NCI-H146 treated with DMSO at 0.1 percent for 48 hours (cell line): ENCODE data around the gene CNN1.
"Not testable (repeated sequence)": the region's sequence is repeated elsewhere in the genome, so short reads cannot be mapped to it uniquely, and the experiment has no call there.

Experiments
- DNase-seq: peaks from one replicate; lab custom pipeline; 2025; ENCODE audit not compliant: unreplicated experiment; lab: John Stamatoyannopoulos, UW

CNN1 gene

DNA sequence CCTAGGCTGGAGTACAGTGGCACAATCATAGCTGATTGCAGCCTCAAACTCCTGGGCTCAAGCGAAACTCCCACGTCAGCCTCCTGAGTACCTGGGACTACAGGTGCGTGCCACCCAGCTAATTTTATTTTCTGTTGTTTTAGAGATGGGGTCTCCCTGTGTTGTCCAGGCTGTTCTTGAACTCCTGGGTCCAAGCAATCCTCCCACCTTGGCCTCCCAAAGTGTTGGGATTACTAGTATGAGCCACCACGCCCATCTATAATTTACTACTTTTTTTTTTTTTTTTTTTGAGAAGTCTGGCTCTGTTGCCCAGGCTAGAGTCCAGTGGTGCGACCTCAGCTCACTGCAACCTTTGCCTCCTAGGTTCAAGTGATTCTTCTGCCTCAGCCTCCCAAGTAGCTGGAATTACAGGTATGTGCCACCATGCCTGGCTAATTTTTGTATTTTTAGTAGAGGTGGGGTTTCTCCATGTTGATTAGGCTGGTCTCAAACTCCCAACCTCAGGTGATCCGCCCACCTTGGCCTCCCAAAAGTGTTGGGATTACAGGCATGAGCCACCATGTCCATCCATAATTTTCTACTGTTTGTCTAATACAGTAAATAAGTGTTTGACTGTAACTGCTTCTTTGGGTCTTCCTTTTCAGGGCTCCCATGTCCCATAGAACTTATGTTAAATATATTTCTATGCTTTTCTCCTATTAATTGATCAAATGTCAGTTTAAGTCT, 25.6 kb downstream of the CNN1 start:
- not testable (repeated sequence) for DNase-seq

DNA sequence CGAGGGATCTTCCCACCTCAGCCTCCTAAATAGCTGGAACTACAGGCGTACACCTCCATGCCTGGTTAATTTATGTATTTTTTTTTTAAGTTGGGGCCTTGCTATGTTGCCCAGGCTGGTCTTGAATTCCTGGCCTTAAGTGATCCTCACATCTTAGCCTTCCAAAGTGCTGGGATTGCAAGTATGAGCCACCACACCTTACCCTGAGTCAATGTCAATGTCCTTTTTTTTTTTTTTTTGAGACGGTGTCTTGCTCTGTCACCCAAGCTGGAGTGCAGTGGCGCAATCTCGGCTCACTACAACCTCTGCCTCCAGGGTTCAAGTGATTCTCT, 27.0 kb downstream of the CNN1 start:
- not testable (repeated sequence) for DNase-seq

DNA sequence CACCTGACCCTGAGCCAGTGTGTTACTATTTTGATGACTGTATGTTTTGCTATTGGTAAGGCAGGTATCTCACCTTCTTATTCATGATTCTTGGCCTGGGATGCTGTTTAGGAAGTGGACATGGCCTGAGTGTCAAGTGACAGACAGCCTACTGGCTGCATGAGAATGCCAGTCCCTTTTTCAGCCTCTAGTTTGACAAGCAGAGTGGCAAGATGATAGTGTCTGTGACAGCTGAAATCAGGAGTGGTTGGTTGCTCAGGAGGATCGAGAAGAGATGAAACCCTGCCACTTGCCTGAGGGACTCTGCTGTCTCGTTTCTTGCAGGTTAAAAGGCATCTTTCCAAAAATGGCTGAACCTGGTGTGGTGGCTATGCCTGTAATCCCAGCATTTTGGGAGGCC, 27.5 kb downstream of the CNN1 start:
- no peak for DNase-seq

DNA sequence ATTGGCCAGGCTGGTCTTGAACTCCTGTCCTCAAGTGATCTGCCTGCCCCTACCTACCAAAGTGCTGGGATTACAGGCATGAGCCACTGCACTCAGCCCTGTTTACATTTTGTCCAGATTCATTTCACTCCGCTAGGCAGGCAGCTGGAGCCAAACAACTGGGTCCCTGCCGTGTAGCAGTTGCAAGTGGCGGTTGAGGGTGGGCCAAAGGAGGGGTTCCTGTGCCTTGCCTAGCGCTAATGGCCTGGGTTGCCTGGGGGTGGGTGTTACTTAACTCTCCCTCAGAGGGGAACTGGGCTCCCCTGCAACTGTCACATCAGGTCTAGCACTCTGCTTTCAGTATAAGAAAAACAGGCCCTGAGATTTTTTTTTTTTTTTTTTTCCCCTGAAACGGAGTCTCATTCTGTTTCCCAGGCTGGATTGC, 31.4 kb downstream of the CNN1 start:
- DNase-seq: peak; percentile 10

DNA sequence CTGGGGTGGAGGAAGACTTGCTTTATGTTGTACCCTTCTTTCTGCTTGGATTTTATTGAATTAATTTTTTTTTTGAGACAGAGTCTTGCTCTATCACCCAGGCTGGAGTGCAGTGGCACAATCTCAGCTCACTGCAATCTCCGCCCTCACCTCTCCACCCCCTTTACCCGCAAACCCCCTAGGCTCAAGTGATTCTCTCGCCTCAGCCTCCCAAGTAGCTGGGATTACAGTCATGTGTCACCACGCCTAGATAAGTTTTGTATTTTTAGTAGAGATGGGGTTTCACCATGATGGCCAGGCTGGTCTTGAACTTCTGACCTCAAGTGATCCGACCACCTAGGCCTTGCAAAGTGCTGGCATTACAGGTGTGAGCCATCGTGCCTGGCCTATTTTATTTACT, 34.7 kb downstream of the CNN1 start:
- not testable (repeated sequence) for DNase-seq

DNA sequence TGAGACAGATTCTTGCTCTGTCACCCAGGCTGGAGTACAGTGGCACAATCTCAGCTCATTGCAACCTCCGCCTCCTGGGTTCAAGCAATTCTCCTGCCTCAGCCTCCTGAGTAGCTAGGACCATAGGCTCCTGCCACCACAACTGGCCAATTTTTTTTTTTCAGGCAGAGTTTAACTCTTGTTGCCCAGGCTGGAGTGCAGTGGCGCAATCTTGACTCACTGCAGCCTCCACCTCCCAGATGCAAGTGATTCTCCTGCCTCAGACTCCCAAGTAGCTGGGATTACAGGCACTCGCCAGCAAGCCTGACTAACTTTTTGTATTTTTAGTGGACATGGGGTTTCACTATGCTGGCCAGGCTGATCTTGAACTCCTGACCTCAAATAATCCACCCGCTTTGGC, 35.1 kb downstream of the CNN1 start:
- not testable (repeated sequence) for DNase-seq

DNA sequence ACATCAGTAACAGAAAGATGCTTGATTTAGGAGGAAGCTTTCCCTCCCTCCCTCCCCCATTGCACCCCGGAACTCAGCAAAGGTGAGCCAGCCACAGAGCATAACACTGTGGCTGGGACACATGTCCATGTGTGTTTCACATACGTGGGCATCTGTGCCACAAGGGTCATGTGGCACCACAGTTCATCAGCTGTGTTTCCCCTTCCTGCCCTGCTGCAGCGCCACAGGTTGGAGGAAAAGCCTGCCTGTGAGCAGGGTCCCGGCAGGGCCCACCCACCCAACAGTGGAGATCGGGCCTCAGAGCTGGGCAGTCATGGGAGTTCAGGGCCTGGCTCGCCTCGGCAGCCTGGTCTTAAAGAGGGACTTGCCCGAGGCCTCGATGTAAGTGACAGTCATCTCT, 36.0 kb downstream of the CNN1 start:
- no peak for DNase-seq

DNA sequence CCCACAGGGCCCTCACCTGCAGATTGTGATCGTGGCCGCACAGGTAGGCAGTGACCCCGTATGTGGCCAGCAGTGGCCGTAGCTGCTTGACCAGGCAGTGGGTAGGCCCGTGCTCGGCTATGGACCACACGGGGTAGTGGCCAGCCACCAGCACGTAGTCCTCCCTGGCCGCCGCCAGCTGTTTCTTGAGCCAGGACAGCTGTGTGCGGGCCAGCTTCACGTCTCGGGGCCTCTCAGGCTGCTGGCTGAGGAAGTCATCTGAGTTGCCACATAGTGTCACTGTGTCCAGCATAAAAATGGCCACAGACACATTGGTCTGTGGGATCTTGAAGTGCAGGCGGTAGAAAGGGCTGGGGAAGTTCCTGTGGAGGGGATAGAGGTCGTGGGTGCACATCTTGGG, 37.6 kb downstream of the CNN1 start:
- no peak for DNase-seq

DNA sequence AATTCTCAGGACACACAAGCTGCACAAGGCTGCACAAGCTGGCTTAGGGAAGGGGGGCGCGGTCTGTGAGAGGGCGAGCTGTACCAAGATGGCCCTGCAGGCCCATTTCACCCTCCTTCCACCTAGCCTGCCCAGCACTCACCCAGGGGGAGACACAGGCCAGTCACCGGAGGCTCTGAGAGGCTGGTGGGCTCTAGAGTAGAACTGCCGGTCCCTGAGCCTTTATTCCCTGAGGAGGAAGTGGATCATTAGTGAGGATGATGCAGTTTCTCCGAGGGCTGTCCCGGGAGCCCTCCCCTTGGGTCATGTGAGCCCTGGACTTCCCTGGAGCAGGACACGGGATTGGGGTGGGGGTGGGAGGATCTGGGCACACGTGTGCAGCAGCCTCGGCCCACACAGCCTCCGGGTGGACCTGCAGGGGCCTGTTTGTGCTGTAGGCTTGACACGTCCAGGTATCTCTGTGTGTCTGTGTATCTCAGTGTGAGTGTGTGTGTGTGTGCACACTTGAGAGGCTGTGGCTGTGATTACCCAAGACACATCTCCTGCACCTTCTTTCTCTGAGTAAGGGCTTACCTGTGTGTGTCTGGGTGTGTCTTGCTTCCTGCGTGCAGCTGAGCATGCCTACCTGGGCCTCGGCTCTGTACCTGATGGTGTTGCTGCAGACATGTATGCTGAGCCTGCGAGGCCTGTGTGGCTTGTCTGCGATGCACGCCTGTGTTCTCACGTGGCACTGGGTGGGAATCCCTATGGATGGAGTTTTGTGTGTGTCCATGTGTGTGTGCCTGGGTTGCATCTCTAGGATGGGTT, 39.0 kb downstream of the CNN1 start, which contains the start of gene ACP5:
Gene ACP5, minus strand, starts transcription at position 195 of the 807 bp plus-strand sequence. CDS start 328 bp downstream, outside the sequence.
- DNase-seq: no peak

DNA sequence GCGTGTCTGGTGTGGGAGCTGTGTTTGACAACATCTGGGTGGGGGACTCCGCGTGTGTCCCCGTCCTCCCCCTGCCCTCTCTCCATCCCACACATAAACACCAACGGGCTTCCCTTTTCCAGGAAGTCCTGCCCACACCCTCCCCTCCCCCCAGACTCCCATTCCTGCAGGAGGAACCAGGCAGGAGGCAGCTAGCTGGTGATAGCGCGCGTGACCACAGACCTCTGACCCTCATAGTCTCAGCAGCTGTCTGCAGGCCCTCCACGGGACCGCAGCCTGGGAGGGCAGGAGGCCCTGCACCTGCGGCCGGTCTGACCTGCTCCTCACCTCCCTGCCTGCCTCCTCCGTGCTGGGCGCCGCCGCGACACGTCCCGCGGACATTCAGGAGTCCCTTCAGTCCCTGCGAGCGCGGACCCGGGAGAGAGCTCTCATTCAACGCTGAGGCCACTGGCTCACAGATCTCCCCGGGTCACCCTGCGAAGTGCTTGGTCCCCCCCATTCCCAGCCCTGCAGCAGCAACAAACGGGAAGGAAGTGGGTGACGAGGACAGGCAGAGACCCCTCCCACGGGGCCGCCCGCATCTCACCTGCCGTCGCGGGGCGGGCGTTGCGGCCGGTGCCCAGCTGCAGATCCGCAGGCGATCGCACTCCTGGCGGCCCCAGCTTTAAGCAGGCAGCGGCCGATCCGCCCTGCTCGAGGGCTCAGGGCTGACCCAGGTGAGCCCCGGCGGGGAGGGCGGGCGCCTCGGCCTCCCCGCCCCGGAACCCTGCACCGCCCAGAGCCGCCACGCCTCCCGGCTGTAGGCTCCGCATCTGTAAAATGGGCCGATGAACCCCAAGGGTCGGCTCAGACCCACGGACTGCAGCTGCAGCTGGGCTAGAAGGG, 39.8 kb downstream of the CNN1 start:
- DNase-seq: peak; percentile 23

DNA sequence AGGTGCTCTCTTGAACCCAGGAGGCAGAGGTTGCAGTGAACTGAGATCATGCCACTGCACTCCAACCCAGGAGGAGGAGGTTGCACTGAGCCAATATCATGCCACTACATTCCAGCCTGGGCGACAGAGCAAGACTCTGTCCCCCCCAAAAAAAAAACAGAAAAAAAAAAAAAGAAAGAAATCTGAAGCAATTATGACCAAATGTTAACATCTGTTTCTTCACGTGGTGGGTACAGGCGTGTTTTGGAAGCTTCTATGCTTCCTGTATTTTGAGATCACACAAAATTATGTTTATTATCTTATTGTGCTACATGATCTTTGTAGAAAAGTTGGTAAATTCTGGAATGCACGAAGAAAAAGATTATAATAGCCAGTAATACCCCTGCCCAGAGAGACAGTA, 41.5 kb downstream of the CNN1 start:
- no peak for DNase-seq

DNA sequence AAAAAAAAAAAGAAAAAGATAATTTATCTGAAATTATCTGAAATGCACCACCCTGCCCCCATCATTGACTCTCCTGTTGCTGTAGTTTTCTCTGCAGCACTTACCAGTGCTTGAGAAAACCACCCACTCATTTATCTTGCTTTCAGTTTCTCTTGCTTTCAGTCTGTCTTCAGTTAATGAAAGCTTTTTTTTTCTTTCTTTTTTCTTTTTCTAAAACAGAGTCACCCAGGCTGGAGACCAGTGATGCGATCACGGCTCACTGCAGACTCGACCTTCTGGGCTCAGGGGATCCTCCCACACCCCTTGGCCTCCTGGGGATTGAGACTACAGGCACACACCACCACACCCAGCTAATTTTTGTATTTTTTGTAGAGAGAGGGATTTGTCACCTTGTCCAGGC, 43.1 kb downstream of the CNN1 start:
- no peak for DNase-seq

DNA sequence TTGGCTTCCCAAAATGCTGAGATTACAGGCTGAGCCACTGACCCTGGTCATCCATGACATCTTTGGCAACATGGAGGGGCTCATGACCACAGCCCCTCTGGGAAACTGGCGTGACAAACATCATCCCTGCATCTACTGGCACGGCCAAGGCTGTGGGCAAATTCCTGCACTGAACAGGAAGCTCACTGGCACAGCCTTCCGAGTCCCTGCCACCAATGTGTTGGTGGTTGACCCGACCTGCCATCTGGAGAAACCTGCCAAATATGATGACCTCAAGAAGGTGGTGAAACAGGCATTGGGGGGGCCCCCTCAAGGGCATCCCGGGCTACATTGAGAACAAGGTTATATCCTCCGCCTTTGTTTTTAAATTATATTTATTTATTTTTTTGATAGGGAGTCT, 47.7 kb downstream of the CNN1 start:
- DNase-seq: no peak

DNA sequence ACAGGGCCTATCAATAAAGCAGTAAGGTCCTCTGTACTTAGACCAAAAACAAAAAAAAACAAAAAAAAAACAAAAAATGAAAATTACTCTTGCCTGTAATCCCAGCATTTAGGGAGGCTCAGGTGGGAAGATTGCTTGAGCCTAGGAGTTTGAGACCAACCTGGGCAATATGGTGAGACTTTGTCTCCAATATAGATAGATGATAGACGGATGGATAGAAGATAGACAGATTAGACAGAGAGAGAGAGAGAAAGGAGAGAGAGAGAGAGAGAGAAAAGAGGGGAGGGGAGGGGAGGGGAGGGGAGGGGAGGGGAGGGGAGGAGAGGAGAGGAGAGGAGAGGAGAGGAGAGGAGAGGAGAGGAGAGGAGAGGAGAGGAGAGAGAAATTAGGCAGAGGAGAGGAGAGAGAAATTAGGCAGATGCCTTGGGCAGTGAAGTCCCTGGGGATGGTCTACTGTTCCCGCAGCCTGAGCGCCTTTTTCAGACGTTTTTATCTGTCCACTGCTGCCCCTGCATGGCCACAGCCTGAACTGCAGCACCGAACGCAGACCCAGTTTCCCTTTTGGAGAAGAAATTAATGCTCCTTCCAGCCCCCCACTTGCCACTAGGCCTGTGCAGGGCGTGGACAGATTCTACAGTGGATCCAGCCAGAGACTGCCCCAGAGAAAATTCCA, 48.8 kb downstream of the CNN1 start:
- peak; percentile 60 for DNase-seq

DNA sequence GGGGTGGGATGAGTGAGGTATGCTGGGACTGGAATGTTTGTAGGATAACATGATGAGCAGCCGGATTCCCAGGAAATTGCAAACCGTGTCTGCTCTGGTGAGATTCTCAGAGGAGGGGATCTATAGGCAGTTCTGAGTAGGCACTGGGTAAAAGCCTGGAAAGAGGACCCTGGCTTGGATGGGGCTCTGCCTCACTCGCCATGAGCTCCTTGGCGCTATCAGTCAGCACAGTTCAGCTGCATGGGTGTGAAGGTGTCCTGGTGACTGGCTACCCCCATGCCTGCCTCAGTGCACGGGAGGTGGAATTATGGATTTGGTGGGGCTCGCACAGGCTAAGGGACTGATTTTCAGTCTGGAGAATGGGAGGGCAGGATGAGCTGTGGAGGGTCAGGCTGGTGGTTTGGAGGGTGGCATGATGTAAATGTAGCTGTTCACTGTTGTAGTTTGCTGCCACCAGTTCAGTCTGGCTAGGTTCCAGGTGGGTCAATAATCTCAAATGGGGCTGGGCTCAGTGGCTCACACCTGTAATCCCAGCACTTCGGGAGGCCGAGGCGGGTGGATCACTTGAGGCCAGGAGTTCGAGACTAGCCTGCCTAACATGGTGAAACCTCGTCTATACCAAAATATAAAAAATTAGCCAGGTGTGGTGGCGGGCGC, 49.5 kb downstream of the CNN1 start:
- DNase-seq: peak; percentile 53

DNA sequence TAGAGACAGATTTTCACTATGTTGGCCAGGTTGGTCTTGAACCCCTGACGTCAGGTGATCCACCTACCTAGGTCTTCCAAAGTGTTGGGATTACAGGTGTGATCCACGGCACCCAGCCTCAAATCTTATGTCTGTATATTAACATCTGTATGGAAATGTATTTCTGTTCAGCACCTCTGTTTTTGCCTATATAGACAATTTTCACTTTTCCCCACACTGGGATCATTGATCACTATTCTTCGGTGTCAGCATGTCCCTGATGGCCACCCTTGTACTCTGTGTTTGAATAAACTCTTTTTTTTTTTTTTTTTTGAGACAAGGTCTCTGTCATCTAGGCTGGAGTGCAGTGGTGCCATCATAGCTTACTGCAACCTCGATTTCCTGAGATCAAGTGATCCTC, 55.4 kb downstream of the CNN1 start:
- DNase-seq: no peak

DNA sequence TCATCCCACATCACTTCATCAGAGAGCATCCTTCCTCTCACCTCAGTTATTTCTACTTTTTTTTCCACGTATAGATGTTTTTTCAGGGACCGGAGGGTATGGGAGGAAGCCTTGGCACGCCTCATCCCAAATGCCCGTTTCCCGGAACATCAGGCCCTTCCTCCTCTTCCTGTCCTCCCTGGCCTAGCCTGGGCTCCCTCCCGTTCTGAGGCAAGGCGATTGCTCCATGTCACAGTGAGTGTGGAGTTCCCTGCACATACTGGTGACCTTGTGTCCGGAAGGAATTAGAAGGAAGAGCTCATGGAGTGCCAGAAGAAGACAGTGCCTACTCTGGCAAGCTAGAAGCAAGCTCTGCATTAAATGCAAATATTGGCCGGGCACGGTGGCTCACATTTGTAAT, 57.5 kb downstream of the CNN1 start:
- no peak for DNase-seq

DNA sequence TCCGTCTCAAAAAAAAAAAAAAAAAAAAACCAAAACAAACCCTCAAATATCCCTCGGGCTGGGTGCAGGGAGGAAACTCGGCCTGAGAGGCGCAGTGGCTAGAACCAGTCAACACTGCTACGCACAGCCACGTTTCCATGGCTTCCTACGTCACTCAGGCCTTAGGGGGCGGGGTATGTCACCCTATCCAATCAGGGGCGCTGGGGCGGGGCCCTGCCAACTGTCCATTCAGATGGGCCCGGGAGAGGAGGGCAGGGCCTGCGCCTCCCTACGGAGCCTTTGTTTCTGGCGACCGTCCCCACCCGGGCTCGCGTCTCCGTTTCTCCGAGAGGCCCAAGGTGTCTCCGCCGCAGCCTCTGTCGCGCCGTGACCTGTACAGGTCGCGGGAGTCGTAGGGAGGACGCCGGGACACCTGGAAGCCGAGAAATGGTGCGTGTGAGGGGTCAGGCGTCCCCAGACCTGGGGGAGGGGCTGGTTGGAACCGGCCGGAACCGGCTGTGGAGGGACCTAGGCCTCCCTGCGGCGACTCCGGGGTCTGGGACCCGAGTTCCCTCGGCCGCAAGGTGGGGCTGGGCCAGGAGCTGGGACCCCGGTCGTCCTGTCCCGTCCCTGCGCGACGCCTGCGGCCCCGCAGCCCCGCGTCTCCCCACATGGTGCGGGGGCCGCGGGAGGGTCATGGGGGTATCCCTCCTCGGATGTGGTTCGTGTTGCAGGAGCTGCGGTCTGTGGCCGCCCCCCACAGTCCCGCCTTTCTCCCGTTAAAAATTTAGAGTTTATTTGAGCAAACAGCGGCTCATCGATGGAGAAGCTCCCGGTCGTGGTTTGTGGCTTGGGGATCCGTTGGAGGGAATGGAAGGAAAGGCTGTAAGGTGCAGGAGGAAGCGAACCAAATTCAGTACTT, 58.8 kb downstream of the CNN1 start, which contains the start of gene ZNF627:
Gene ZNF627, plus strand, starts transcription at position 282 of the 901 bp plus-strand sequence. Its CDS starts 145 bp downstream, at position 427.
- DNase-seq: peak; percentile 98

DNA sequence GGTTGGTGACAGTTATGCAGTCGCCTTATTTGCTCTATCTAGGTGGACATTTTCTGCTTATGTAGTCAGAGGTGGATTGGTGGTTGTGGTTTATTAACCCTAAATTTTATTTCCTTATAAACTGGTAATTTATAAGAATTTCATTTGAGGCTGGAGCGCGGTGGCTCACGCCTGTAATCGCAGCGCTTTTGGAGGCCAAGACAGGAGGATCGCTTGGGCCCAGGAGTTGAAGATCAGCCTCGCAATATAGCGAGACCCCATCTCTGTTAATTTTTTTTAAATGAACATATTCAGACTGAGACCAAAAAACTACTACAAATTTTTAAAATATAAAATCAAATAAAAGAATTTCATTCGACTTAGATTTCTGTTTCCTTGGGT, 59.4 kb downstream of the CNN1 start:
- no peak for DNase-seq
